HG03025 (cell line): ENCODE results near the gene MYOZ3.
A peak's percentile ranks its signal among the peaks of the same experiment; 100 is the strongest.

ENCODE experiments used
- ATAC-seq: cut with Tn5 transposase; IDR thresholded peaks from one replicate; pipeline ENCODE4 v1.9.1; 2021; ENCODE audit warnings: mild to moderate bottlenecking, moderate library complexity; ENCODE audit not compliant: unreplicated experiment, low FRiP score

The MYOZ3 gene

DNA sequence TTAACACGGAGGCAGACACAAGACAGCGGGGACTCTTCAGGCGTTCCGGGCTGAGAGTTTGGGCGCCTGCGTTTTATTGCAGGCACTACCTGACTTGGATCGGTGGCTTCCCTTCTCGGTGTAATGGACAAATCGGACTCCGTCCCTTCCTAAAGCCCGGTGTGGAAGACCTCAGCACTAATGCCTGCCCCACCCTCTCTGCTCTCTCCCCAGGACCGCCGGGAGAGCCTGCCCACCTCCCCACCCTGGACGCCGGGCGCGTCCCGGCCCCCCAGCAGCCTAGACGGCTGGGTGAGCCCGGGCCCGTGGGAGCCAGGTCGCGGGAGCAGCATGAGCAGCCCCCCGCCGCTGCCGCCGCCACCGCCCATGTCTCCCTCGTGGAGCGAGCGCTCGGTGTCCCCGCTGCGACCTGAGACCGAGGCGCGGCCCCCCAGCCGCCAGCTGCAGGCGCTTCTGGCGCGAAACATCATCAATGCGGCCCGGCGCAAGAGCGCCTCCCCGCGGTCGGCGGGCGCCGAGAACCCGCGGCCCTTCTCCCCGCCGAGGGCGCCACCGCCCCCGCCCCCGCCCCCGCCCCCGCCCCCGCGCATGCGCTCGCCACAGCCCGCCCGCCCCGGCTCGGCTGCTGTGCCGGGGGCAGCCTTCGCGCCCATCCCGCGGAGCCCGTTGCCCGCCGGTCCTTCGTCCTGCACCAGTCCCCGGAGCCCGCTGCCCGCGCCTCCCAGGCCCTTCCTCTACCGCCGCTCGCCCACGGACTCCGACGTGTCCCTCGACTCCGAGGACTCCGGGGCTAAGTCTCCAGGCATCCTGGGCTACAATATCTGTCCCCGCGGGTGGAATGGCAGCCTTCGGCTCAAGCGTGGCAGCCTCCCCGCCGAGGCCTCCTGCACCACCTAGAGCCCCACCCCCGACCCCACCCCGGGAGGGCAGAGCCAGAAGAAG lies 4.6 kb upstream of the MYOZ3 start:
- ATAC-seq: peak; percentile 70

DNA sequence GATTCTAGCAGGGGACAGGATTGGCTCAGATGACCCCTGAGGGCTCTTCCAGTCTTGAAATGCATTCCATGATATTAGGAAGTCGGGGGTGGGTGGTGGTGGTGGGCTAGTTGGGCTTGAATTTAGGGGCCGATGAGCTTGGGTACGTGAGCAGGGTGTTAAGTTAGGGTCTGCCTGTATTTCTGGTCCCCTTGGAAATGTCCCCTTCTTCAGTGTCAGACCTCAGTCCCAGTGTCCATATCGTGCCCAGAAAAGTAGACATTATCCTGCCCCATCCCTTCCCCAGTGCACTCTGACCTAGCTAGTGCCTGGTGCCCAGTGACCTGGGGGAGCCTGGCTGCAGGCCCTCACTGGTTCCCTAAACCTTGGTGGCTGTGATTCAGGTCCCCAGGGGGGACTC lies 2.9 kb upstream of the MYOZ3 start:
- no peak for ATAC-seq

DNA sequence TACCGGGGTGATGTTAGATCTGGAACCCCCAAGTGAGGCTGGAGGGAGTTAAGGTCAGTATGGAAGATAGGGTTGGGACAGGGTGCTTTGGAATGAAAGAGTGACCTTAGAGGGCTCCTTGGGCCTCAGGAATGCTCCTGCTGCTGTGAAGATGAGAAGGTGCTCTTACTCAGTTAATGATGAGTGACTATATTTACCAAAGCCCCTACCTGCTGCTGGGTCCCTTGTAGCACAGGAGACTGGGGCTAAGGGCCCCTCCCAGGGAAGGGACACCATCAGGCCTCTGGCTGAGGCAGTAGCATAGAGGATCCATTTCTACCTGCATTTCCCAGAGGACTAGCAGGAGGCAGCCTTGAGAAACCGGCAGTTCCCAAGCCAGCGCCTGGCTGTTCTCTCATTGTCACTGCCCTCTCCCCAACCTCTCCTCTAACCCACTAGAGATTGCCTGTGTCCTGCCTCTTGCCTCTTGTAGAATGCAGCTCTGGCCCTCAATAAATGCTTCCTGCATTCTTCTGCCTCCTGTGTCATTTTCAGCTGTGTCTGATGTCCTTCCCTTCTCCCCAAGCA lies 2.3 kb upstream of the MYOZ3 start:
- ATAC-seq: no peak

DNA sequence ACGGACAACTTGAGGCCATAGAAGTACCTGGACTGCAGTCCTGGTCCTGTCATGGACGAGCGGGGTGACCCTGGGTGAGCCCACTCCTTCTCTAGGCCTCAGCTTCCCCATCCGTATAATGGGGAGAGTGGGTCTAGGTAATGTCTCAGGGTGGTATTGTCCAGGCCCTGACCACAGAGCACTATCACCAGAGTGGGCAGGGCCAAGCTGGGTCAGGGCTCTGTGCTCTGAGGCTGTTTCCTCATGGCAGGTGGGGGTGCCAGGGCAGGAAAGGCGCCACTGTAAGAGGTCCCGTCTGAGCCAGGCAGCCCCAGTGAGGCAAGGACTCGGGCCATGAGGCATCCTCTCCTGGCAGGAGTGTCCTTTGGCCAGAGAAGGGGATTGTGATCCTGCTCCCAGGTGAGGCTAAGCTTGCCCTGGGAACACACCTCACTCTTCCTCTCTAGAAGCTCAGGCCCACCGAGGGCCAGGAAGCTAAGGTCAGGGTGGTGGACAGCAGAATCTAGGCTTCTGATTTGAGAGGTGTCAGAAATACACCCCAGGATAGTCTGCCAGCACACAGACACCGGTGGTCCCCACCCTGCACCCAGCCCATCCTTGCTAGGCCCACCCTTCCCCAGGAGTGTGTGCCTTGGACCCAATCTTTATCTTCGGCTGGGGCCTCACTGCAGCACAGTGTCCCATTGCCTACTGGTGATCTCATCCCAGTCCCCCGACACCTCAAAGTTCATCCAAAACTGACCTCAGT lies 1.5 kb upstream of the MYOZ3 start:
- no peak for ATAC-seq

DNA sequence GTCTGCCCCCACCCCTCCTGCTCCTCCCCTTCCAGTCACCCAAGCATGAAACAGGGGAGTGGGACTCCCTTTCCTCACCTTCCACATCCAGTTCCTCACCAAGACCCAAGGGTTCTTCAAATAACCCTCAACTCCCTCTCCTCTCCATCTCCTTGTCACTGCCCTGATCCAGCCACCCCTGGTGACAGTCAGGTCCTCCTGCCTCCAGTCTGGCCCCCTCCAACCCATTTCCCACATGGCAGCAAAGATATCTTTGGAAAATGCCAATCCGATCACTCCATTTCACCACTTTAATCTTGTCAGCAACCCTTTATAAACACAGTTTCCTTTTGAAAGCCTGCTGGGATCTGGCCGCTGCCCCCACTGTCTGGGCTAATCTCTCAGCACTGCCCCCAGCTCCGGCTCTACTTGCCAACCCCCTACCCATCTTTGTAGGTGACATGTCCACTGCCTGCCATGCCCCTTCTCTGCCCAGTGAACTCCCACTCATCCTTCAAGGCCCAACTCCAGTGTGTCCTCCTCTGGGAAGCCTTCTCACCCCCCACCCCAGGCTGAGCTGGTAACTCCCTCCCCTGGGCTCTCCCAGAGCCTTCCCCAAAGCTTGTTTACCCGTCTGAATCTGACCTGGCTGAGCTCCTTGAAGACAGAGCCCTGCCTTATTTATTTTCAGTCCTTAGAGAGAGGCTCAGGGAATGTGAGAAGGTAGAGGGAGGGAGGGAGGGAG lies 781 bp upstream of the MYOZ3 start:
- no peak for ATAC-seq

DNA sequence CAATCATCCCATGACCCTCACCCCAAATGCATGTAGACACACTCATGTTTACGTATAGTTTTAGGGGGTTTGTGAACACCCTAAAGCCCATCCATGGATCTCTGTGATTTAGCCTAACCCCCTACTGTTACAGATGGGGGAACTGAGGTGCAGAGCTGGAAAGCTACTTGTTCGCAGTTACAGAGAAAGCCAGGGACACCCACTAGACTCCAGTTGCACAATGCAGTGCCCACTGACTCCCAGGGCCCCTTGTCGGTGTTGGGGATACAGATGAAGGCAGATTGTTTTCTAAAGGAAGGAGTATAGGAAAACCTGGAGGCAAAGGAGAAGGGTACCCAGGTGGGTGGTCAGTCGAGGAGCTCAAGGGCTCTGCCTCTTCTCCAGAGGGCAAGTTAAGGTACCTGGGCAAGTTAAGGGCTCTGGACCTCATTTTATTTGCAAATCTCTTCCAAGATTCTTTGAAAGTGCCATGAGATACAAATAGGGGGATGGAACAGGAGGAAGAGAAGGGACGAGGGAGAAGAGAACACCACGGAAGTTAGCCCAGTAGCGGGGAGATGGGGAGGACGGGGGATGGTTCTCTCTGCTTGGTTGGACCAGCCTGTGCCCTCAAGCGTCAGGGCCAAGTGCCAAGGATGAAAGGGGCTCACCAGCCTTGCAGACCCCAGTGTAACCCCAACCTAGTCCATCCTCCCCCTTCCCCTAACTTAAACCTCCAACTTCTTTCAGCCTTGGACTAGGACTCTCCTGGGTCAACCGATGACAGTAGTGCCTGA lies 958 bp downstream of the MYOZ3 start:
- ATAC-seq: no peak

DNA sequence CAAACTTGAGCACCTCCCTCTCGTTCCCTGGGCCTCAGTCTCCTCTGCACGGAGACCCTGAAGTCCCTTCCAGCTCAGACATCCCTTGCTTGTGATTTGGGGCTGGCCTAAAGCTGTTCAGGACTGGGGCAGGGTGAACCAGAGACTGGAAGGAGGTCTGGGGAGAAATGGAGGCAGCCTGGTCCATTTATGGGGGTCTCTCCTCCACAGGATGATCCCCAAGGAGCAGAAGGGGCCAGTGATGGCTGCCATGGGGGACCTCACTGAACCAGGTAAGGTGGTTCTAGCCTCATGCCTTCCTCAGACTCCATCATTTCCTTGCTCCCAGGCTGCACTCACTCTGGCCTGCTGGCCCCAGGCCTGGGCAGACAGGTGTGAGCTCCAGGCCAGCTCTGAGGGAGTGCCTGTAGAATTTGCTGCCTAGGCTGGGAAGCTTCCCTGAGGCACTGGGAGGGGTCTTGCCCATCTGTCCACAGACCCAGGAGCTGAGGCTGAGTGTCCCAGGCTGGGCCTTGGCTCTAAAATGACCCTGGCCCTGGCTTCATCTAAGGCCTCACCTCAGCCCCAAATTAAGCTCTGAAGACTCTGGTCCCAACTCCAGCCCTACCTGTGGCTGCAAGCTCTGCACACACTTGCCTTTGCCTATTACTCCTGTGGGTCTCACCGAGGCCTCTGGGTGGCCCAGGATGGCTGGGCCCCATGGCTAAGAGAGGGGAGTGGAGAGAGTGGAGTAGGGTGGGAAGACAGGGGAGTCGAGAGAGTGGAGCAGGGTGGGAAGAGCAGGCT lies 1.9 kb downstream of the MYOZ3 start:
- ATAC-seq: no peak

DNA sequence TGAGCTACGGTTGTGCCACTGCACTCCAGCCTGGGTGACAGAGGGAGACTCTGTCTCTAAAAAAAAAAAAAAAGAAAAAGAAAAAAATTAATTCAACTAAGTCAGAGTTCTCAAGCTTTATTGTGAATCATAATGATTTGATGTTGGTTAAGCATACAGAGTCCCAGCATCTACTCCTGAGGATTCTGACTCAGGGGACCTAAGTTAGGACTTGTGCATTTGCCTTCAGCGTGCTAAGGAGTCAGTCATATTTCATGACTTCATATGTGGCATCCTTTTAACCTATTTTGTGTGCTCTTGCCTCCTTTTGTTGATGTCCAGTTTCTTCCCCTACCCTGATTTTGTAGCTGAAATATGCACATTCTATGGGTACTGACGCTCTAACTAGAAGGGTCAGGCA lies 2.9 kb downstream of the MYOZ3 start:
- no peak for ATAC-seq

DNA sequence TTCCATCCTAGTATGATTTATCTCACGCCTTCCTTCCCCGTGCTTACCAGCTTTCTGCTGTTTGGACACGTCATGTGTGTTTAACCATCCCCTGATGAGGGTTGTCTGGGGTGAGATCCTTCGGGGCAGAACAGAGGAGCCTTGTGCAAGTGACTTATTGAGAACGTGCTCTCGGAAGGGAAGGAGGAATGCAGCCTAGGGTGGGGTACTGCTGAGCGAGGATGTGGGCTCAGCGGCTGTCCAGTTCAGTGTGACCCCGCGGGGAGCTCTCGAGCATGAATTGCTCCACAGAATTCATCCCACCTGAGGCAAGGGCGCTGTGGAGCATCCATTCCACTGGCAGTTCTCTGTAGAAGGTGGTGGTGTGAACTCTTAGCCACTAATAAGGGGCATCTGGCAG lies 4.0 kb downstream of the MYOZ3 start:
- no peak for ATAC-seq

DNA sequence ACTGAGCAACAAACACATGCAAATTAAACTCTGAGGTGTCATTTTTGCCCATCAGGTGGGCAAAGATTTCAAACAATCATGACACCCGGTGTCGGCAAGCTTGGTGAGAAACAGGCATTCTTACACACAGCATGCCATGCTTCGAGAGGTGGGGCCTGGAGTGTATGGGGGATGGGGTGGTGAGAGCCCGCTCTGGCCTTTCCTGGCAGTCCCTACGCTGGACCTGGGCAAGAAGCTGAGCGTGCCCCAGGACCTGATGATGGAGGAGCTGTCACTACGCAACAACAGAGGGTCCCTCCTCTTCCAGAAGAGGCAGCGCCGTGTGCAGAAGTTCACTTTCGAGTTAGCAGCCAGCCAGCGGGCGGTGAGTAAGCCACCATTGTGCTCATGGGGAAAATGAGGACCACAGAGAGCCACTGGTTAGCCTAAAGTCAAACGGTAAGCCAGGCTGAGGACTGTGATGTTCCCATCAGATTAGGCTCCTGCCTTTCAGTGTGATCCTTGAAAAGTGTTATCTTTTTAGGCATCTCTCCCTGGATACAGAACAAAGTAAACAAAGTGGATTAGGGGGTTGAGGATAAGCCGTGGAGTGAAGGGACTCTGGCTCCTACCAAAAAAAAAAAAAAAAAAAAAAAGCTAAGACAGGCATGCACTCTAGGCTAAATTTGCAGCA lies 9.4 kb downstream of the MYOZ3 start:
- no peak for ATAC-seq

DNA sequence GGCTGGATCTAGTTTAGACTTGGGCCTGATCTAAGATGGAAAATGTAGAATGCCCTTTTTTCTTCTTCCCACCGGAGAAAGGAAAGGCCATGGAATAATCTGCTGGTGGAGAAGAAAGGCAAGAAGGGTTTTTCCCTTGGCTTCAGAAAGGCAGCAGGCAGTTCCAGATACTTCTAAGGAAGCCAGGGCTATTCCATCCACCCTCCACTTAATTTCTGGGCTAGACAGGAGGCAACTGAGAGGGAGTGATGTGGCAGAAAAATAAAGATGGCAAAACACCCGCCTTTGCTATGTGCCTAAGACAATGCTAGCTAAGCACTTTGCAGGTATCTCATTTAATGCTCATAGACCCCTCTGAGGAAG lies 9.9 kb downstream of the MYOZ3 start:
- no peak for ATAC-seq

DNA sequence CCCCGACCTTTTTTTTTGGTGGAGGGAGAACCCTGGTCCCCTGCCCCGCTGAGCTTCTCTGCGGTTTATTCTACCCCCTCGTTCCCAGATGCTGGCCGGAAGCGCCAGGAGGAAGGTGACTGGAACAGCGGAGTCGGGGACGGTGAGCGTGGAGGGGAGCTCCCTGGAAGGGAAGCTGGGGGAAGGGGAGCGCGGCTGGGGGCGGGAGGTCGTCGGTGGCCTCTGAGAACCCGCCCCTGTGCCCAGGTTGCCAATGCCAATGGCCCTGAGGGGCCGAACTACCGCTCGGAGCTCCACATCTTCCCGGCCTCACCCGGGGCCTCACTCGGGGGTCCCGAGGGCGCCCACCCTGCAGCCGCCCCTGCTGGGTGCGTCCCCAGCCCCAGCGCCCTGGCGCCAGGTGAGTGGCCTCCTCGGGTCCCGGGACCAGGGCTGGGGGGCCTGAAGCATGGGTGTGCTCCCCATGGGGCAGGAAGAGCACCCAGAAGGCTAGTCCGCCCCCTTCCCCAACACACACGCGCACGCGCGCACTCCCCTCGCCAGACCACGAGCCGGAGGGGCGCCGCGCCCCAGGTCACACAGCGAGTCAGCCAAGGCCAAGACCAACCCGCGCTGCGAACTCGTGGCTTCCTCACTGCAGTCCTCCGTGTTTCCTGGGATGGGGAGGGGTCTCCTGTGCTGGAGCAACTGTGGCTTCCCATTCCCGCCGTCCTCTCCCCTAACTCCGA lies 10.6 kb downstream of the MYOZ3 start:
- no peak for ATAC-seq

DNA sequence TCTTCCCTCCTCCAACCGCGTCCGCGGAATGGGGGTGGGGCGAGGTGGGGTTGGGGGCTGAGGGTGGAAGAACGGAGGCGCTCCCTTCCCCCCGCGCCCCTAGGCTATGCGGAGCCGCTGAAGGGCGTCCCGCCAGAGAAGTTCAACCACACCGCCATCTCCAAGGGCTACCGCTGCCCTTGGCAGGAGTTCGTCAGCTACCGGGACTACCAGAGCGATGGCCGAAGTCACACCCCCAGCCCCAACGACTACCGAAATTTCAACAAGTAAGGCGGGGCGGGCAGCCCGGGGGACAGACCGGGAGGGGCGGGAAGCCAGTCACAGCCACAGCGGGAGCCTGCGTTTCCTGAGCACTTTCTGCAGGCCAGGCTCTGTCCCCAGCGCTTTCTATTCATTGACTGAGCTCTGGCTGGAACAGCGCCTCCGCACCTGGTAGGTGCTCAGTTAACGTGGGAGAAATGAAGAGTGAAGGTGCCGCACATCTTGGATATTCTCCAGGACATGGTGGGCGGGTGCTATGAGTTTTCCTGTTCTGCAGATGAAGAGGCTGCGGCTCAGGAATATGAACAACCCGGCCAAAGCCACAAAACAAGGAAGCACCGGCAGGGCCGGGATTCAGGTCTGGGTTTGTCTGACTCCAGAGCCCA lies 11.3 kb downstream of the MYOZ3 start:
- ATAC-seq: no peak

DNA sequence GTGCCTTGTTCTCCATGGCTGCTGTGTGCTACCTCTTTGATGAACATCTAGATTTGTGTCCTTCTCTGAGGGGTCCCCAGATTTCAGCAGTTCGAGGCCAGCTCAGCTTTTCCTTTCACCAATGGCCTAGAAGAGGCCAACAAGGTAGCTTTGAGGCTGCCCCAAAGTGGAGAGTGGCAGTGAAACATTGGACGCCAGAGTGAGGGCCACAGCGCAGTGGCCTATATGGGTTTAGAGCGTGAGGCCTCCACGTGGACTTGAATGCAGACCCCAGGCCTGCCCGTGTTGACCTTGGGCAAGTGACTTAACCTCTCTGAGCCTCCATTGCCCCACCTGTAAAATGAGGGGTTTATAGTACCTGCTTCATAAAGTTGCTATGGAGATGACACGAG lies 11.8 kb downstream of the MYOZ3 start:
- no peak for ATAC-seq

DNA sequence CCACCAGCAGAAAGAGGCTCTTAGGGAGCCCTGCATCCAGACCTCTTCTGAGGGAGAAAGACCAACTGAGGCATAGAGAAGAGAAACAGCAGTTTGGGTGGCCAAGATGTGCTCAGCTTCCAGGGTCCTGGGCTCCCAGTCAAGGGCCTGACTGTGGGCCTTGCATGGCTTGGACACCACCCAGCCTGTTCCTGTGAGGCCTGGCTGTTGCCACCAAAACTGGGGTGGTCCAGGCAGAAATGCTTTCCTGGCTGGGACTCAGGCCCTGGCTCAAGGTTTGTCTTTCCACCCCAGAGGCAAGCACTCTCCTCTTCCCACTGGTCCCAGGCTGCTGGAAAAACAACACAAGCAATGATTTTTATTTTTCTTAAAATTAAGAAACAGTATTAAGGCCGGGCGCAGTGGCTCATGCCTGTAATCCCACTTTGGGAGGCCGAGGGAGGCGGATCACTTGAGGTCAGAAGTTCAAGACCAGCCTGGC lies 13.3 kb downstream of the MYOZ3 start:
- ATAC-seq: no peak

DNA sequence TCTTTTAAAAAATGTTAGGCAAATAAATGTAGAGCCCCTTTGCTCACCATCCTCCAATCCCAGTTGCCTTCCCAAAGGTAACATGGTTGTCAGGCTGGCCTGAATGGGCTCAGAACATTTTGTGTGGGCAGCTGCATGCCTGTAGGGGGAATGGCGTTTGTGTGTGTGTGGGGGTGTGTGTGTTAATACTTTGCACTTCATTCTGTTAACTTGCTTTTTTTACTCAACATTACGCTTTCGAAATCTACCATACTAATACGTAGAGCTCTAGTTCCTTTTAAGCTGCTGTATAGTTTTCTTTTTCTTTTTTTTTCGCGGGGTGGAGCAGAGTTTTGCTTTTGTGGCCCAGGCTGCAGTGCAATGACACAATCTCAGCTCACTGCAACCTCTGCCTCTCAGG lies 14.0 kb downstream of the MYOZ3 start:
- no peak for ATAC-seq

DNA sequence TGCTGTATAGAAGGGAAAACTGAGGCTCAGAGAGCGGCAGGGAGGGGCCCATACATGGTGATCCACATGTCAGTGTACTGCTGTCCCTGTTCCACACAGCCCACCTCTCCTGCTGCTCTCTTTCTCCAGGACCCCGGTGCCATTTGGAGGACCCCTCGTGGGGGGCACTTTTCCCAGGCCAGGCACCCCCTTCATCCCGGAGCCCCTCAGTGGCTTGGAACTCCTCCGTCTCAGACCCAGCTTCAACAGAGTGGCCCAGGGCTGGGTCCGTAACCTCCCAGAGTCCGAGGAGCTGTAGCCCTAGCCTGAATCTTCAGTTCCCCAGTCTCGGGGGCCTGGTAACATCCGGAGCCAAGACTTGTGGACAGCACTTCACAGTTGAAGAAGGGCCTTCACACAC lies 15.5 kb downstream of the MYOZ3 start:
- no peak for ATAC-seq

DNA sequence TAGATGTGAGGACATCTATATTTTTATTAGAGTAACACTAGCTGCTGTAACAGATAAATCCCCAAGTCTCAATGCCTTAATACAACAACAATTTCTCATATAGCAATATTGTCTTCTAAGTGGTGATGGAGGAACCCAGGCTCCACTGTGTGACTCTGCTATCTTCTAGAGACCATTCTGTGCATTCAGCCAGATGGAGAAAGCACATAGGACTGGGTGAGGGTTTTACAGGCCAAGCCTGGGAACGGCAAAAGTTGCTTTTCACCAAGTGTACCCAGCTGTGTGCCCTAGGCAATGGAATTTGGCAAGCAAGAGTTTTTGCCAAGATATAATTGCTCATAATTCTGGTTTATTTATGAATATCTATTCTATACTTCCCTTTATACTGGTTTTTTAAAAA lies 28.1 kb downstream of the MYOZ3 start:
- no peak for ATAC-seq
